ENCODE data around the gene ZNF22.
A peak's percentile ranks its signal among the peaks of the same experiment; 100 is the strongest.

Gene ZNF22

DNA sequence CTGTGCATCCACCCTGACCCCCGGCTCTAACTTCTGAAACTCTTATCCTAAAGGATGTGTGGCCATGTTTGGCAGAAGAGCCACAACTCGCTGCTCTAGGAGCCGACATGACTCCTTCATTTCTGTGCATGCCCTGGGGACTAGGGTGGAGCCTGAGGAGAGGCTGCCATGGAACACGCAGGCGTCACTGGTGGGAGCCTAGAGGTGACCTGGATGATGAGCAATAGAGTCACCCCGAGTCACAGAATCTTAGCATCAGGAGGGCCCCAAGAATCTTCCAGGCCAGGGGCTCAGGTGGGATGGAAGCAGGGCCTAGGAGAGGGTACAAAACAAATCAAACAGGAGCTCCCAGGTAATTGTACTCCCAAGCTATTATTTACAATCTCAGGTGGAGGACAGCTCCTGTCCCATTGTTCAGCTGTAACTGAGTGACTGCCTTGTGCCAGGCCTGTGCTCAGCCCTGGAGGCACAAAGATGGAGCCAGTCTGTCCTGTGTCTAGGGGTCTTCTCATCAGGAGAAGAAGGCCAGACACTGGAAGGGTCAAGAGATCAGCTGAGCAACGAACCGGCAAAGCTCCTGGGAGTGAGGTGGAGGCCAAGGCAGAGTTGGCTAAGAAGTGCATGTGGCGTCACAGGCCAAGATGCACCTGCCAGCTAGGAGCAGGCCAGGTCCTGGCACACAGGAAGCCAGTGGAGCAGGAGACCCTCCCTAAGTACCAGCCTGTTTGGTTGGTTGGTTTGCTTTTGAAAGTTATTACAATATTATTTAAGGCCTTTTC is 5.8 kb upstream of the ZNF22 start:
- in situ Hi-C loops (cut with HindIII; ENCODE audit: low sequenced_read_pairs): no loop called here
- TF ChIP-seq, protein P1, sequence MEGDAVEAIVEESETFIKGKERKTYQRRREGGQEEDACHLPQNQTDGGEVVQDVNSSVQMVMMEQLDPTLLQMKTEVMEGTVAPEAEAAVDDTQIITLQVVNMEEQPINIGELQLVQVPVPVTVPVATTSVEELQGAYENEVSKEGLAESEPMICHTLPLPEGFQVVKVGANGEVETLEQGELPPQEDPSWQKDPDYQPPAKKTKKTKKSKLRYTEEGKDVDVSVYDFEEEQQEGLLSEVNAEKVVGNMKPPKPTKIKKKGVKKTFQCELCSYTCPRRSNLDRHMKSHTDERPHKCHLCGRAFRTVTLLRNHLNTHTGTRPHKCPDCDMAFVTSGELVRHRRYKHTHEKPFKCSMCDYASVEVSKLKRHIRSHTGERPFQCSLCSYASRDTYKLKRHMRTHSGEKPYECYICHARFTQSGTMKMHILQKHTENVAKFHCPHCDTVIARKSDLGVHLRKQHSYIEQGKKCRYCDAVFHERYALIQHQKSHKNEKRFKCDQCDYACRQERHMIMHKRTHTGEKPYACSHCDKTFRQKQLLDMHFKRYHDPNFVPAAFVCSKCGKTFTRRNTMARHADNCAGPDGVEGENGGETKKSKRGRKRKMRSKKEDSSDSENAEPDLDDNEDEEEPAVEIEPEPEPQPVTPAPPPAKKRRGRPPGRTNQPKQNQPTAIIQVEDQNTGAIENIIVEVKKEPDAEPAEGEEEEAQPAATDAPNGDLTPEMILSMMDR (IDR thresholded peaks at IDR 0.05; ENCODE audit: low read depth, low read length): no peak
- H3K4me3 ChIP-seq (ENCODE audit: low read depth, low read length): no peak overlapping the region
- DNase-seq (ENCODE audit: low read depth, low spot score): no peak

DNA sequence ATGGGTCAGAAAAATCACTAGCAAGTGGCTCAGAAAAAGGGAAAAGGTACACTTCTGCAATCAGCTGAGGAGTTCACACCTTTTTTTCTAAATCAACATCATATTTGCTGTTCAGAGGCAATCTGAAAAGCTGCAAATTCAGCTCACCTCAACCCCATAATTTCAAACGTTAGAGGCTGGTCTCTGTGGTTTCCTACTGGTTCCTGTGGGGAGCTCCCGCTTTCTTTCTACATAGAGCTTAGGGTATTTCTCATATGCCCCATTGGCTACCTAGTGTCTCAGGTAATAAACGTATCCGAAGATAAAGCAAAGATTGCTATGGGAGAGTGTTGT is 5.2 kb upstream of the ZNF22 start:
- TF ChIP-seq, protein P1 (IDR thresholded peaks at IDR 0.05; ENCODE audit: low read depth, low read length): no peak
- H3K4me3 ChIP-seq (ENCODE audit: low read depth, low read length): no peak overlapping the region
- in situ Hi-C loops (cut with HindIII; ENCODE audit: low sequenced_read_pairs): no loop called here
- no peak for DNase-seq (ENCODE audit: low read depth, low spot score)

DNA sequence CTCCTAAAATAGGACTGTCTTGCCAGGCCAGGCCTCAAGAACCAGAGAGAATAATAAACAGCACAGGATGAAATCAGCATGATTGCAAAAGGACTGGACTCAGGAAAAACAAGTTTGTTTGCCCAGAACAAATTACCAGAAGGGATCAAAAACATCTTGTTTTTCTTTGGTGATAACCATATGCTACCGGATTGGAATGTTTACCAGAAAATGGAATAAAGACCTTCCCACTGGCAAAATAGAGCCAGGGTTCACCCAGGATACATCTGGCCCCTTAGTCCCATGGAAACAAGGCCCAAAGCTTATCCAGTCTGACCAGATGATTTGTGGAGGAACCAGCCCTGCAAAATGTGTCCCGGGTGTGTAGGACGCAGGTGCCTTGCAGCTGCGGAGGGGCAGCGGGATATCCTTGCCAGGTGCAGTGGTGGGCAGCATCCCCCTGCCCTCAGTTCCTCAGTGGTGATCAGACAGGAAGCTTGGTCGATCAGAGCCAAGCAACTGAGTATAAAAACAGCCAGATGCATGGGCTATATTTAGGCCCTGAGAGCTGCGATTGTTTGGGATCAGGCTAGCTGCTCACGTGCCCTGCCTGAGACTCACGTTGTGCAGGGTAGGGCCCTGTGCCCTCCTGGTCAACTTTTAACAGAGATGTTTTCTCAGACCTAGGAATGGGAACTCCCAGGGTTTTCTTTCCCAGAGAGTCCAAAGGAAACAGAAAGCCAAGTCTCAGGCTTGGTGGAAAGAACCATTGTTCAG is 4.6 kb upstream of the ZNF22 start:
- TF ChIP-seq, protein P1 (IDR thresholded peaks at IDR 0.05; ENCODE audit: low read depth, low read length): no peak
- in situ Hi-C loops (cut with HindIII; ENCODE audit: low sequenced_read_pairs): no loop called here
- no peak overlapping the region for H3K4me3 ChIP-seq (ENCODE audit: low read depth, low read length)
- peak; percentile 76 for DNase-seq (ENCODE audit: low read depth, low spot score)

DNA sequence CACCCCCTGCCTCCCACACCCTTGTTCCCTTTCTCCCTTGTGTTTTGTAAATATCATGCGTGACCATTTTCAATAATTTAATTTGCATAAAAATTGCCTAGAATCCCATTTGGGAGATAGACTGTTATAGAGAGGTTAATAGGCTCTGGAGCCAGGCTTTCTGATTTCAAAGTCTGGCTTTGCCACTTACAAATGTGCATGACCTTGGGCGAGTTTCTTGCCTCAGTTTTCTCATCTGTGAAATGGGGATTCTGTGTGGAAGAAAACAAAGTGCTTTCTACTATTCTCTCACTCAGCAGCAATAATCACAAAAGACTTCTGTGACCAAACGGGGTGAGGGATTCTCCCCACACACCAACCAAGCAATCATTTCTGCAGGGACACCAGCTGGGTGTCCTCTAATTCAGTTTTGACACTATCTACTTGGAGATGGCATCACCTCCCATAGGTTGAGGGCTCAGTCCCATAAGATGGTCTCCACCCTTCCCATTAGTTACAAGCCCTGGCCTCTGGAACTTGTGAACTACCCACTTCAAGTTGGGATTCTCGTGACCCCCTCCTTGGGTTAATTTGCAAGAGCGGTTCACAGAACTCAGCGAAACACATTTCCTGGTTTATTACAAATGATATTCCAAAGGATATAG is 3.5 kb upstream of the ZNF22 start:
- in situ Hi-C loops (cut with HindIII; ENCODE audit: low sequenced_read_pairs): no loop called here
- TF ChIP-seq, protein P1 (IDR thresholded peaks at IDR 0.05; ENCODE audit: low read depth, low read length): no peak
- H3K4me3 ChIP-seq (ENCODE audit: low read depth, low read length): no peak overlapping the region
- DNase-seq (ENCODE audit: low read depth, low spot score): no peak

DNA sequence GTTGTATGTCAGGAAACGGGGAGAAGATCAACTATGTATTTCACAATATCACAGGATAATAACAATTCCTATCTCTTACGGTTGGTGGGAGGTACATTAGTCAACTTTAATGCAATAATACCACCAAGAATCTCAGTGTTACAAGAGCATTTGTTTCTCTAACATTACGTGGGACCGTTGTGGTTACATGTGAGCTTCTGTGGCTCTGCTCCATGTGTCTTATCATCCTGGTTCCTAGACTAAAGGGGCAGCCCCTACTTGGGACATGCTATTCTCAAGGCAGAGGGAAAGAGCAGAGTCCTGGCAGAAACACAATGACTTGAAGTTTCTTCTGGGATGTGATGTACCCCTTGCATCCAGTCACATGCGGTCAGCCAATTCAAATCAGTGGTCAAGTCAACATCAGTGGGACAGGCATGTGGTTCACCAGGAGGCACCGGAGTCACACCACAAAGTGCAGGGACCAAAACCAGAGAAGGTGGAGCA is 2.5 kb upstream of the ZNF22 start:
- TF ChIP-seq, protein P1 (IDR thresholded peaks at IDR 0.05; ENCODE audit: low read depth, low read length): no peak
- H3K4me3 ChIP-seq (ENCODE audit: low read depth, low read length): no peak overlapping the region
- in situ Hi-C loops (cut with HindIII; ENCODE audit: low sequenced_read_pairs): no loop called here
- peak; percentile 27 for DNase-seq (ENCODE audit: low read depth, low spot score)

DNA sequence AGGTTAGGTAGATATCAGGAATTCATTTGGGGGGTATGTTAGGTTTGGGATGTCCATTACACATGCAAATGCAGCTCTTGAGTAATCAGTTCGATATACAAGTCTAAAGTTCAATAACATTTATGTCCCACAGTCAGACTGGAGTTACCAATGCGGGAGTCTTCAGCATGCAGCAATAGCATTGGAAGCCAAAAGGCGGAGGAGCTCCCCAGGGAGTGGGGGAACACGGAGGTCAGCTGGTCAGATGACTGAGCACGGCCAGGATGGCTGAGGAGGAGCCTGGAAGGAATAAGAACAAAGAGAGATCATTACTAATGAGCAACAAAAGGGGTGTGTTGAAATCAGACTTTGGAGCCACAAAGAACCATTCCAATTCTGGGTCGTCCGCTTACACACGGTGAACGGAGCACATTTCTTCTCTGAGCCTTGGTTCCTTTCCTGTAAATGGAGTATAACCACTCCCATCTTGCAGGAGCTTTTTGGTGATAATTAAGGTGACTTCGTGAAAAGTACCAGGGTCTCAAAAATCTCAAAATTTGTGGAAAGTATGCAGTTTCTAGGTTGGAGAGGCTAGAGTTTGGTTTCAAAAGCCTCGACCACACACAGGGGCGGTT is 478 bp upstream of the ZNF22 start:
- peak; percentile 61 for DNase-seq (ENCODE audit: low read depth, low spot score)
- in situ Hi-C loops (cut with HindIII; ENCODE audit: low sequenced_read_pairs): no loop called here
- TF ChIP-seq, protein P1 (IDR thresholded peaks at IDR 0.05; ENCODE audit: low read depth, low read length): no peak

More for the DNA sequence above, 478 bp upstream of the ZNF22 start:
- peak overlapping the region; percentile 54 for H3K4me3 ChIP-seq (ENCODE audit: low read depth, low read length)
